ENCODE results near the gene AGTR1. TPM values are rescaled to one million over a fixed set of nuclear protein-coding genes. Genes with fewer than 3 reads are reported as not detected.
A peak's percentile ranks its signal among the peaks of the same experiment; 100 is the strongest.

Gene AGTR1
- total RNA-seq, 1 donor = 10.5 TPM

- no peak for DNase-seq (ENCODE audit: insufficient read length, low spot score, missing footprints)
- H3K4me2 ChIP-seq (ENCODE audit: insufficient read depth, low read length) = no peak overlapping the region
- H2AFZ ChIP-seq (ENCODE audit: low read length) = no peak overlapping the region
- H3K4me3 ChIP-seq (ENCODE audit: insufficient read depth, low read length) = no peak overlapping the region
- peaks cover 5% of the 10 kb centered on the region for H3K4me1 ChIP-seq (ENCODE audit: insufficient read depth, low read length)
- no peak overlapping the region for H3K27ac ChIP-seq (ENCODE audit: low read depth, low read length)
- H3K79me2 ChIP-seq (ENCODE audit: insufficient read depth, low read length) = no peaks in the 10 kb centered on the region
- TF ChIP-seq CTCF (IDR thresholded peaks at IDR 0.05; ENCODE audit: extremely low read depth, low read depth, low read length) = no peak
- no peaks in the 10 kb centered on the region for H3K27me3 ChIP-seq (ENCODE audit: insufficient read depth, low read length)
- H3K36me3 ChIP-seq (ENCODE audit: insufficient read depth, low read length) = no peaks in the 10 kb centered on the region
- no peaks in the 10 kb centered on the region for H3K9me3 ChIP-seq (ENCODE audit: low read depth, low read length)
- H4K20me1 ChIP-seq (ENCODE audit: insufficient read depth, low read length) = no peaks in the 10 kb centered on the region
These were observed 13.0 kb downstream of the AGTR1 start for GRCh38 chr3:148710665-148711064.

DNA sequence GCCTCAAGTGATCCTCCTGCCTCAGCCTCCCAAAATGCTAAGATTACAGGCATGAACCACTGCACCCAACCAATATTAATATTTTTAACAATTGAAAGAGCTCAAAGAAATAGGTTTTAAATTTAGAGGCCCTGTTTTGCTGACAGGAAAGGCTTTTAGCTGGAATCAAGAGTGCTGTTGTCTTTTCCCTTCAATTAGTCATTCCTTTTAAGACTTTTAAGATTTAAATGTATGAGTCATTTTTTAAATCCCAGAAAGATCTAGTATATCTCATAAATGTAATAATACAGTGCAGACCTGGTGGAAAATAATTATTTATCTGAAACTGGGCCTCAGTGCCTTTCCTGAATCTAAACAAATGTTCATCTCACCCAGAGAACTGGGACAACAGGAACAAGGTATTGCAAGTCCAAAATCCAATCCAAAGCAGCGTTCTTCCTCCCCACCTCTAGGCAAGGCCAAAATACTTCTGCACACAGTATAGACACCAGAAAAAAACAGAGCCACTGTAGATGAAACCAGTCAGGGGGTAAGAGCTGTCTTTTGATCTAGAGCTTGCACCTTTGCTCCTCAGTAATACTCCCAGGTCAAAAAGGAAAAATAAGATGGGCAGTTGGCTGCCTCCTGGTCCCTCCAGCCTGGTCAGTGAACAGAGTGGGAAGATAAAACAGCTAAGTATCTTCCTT, 14.4 kb downstream of the AGTR1 start:
- no peaks in the 10 kb centered on the region for H3K36me3 ChIP-seq (ENCODE audit: insufficient read depth, low read length)
- no peaks in the 10 kb centered on the region for H3K9me3 ChIP-seq (ENCODE audit: low read depth, low read length)
- no peak for TF ChIP-seq CTCF (IDR thresholded peaks at IDR 0.05; ENCODE audit: extremely low read depth, low read depth, low read length)
- H2AFZ ChIP-seq (ENCODE audit: low read length) = no peak overlapping the region
- no peaks in the 10 kb centered on the region for H3K79me2 ChIP-seq (ENCODE audit: insufficient read depth, low read length)
- no peaks in the 10 kb centered on the region for H3K27me3 ChIP-seq (ENCODE audit: insufficient read depth, low read length)
- peak overlapping the region; percentile 53 for H3K27ac ChIP-seq (ENCODE audit: low read depth, low read length)
- peak overlapping the region; percentile 30 for H3K4me2 ChIP-seq (ENCODE audit: insufficient read depth, low read length)
- no peaks in the 10 kb centered on the region for H4K20me1 ChIP-seq (ENCODE audit: insufficient read depth, low read length)
- peaks cover 9% of the 10 kb centered on the region for H3K4me1 ChIP-seq (ENCODE audit: insufficient read depth, low read length)
- peak; percentile 77 for DNase-seq (ENCODE audit: insufficient read length, low spot score, missing footprints)
- no peak overlapping the region for H3K4me3 ChIP-seq (ENCODE audit: insufficient read depth, low read length)

DNA sequence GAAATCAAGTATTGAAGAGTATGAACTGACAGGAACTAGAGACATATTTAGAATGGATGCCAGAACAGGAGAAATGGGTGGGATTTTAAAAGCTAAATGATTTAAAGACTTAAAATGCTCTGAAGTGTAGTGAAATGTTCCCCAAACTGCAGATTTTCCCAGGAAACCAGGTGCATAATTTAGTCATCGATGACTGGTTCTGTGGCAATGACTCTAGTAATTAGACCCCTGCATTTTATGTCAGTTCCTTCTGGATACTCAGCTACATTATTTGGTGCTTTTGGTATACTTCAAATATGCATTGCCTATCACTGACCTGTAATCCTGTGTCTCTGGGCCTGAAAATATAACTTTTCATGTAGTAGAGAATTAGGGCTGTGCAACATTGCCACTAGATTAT, 16.8 kb downstream of the AGTR1 start:
- Histone ChIP-seq H3K27ac (ENCODE audit: low read depth, low read length) (no peak overlapping the region), H3K9me3 (ENCODE audit: low read depth, low read length) (no peaks in the 10 kb centered on the region), H3K4me2 (ENCODE audit: insufficient read depth, low read length) (no peak overlapping the region), H3K36me3 (ENCODE audit: insufficient read depth, low read length) (no peaks in the 10 kb centered on the region), H2AFZ (ENCODE audit: low read length) (no peak overlapping the region), H3K4me1 (ENCODE audit: insufficient read depth, low read length) (peaks cover 9% of the 10 kb centered on the region), H4K20me1 (ENCODE audit: insufficient read depth, low read length) (no peaks in the 10 kb centered on the region), H3K4me3 (ENCODE audit: insufficient read depth, low read length) (no peak overlapping the region), H3K79me2 (ENCODE audit: insufficient read depth, low read length) (no peaks in the 10 kb centered on the region), H3K27me3 (ENCODE audit: insufficient read depth, low read length) (no peaks in the 10 kb centered on the region)
- DNase-seq (ENCODE audit: insufficient read length, low spot score, missing footprints) = no peak
- no peak for TF ChIP-seq CTCF (IDR thresholded peaks at IDR 0.05; ENCODE audit: extremely low read depth, low read depth, low read length)

- Histone ChIP-seq H3K27me3 (ENCODE audit: insufficient read depth, low read length) (no peaks in the 10 kb centered on the region), H3K4me1 (ENCODE audit: insufficient read depth, low read length) (peaks cover 9% of the 10 kb centered on the region), H3K27ac (ENCODE audit: low read depth, low read length) (no peak overlapping the region), H3K36me3 (ENCODE audit: insufficient read depth, low read length) (no peaks in the 10 kb centered on the region), H2AFZ (ENCODE audit: low read length) (no peak overlapping the region), H3K4me3 (ENCODE audit: insufficient read depth, low read length) (no peak overlapping the region), H4K20me1 (ENCODE audit: insufficient read depth, low read length) (no peaks in the 10 kb centered on the region), H3K9me3 (ENCODE audit: low read depth, low read length) (no peaks in the 10 kb centered on the region), H3K4me2 (ENCODE audit: insufficient read depth, low read length) (no peak overlapping the region), H3K79me2 (ENCODE audit: insufficient read depth, low read length) (no peaks in the 10 kb centered on the region)
- DNase-seq (ENCODE audit: insufficient read length, low spot score, missing footprints) = no peak
- TF ChIP-seq CTCF (IDR thresholded peaks at IDR 0.05; ENCODE audit: extremely low read depth, low read depth, low read length) = peak; percentile 25
These were observed 19.0 kb downstream of the AGTR1 start for GRCh38 chr3:148716657-148717056.
